ENCODE data around the gene IFNLR1.

GRCh38 chr1:24215226-24215814 is 28.2 kb upstream of the IFNLR1 start:
- TF ChIP-seq CTCF (conservative IDR thresholded peaks at IDR 0.05 in 1 of 2, IDR thresholded peaks at IDR 0.05 in 1 of 2; ENCODE audit: extremely low read depth in 1 of 2, insufficient read depth in 1 of 2, low read depth in 1 of 2, low read length in 2 of 2) (no peak), EZH2 (IDR thresholded peaks at IDR 0.05; ENCODE audit: borderline replicate concordance, low read length) (no peak)
